Muscle of leg (tissue), 11 donors: ENCODE measurements around the gene DLEU7. TPM values are rescaled to one million over a fixed set of nuclear protein-coding genes. Genes with fewer than 3 reads are reported as not detected.

Experiments used
- DNase-seq: peaks from one replicate; pipeline ENCODE4 v3.0.0; 2013
- H3K27ac ChIP-seq: one replicate; pipeline ENCODE4 v1.5.1; 2013; ENCODE audit warnings: mild to moderate bottlenecking, low read length, control low read depth
- H3K27me3 ChIP-seq: one replicate; pipeline ENCODE4 v1.6.1; 2013; ENCODE audit warnings: low read length; ENCODE audit not compliant: control insufficient read depth, insufficient read depth
- H3K36me3 ChIP-seq: one replicate; pipeline ENCODE4 v1.6.1; 2013; ENCODE audit warnings: low read length; ENCODE audit not compliant: control insufficient read depth, insufficient read depth
- H3K4me1 ChIP-seq: one replicate; pipeline ENCODE4 v1.6.1; 2013; ENCODE audit warnings: low read length; ENCODE audit not compliant: control insufficient read depth, insufficient read depth
- H3K4me3 ChIP-seq: one replicate; pipeline ENCODE4 v1.5.1; 2013; ENCODE audit warnings: low read length, control low read depth
- H3K9me3 ChIP-seq: replicated peaks from 2 replicates; pipeline ENCODE4 v1.6.1; 2013; ENCODE audit warnings: low read depth, low read length; ENCODE audit not compliant: control insufficient read depth
- WGBS: methylation state at CpG from one replicate; pipeline ENCODE4 v1.1.5; 2013; ENCODE audit warnings: missing lambda C conversion rate; ENCODE audit not compliant: insufficient coverage; 5-methylcytosine and 5-hydroxymethylcytosine counted together
- polyA plus RNA-seq, 8 donors: library from polyadenylated mRNA; unstranded; fragments of 120-200 nt; gene quantifications; one replicate each; pipeline versions ENCODE4 v1.2.1 to v1.2.3, GENCODE V29; 2013; ENCODE audit warnings: inconsistent platforms in 1 of 8, low replicate concordance in 1 of 8; ENCODE audit not compliant: insufficient read length in 8 of 8, insufficient read depth in 1 of 8
- total RNA-seq: library from RNA; stranded (reverse); fragments of 120-200 nt; gene quantifications from one replicate; pipeline ENCODE4 v1.2.4, GENCODE V29; 2013

Gene DLEU7
- total and polyA plus RNA-seq, 9 donors: 0.27 to 1.2 (median 0.53) TPM

DNA sequence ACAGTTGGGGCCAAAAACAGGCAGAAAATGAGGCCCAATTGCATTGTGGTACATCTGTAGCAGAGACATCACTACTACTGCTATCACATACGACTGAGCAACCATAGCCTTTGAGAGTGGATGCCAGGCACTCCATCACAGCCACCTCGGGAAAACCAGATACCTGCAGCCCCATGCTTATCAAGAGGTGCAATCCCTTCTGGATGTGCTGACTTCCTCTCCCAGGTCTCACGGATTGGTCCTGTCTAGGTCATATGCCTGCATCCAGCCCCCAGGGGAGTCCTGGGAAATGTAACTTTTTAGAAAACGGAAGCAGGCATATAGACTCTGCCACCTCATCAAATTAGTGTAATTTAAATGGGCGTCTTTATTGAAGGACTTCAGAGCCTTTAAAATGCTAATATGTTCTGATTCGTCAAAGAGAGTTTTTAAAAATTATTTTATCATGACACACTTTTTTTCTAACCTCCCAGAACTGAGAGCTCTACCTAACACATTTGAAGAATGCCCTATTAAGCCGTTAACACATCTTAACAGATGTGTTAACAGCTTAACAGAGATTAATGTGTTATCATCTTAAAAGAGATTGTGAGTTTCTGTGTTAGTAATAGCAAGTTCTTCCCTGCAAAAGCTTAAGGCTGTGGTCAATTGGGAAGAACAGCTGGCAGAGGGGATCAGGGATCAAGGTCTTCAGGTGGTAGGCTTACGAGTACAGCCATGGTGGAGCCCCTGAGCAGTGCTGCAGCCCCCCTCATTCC, 63.9 kb downstream of the DLEU7 start:
- no peaks in the 10 kb centered on the region for H3K4me1 ChIP-seq
- peaks cover 8% of the 10 kb centered on the region for H3K9me3 ChIP-seq
- 51% methylated on average over 2 of the region's 8 CpGs for WGBS
- H3K4me3 ChIP-seq: no peak overlapping the region
- H3K27me3 ChIP-seq: no peaks in the 10 kb centered on the region
- H3K27ac ChIP-seq: no peak overlapping the region
- no peak for DNase-seq
- H3K36me3 ChIP-seq: no peaks in the 10 kb centered on the region

Other genes starting within 250 kb of the DLEU7 start
- 55.4 TPM for gene RNASEH2B, start 66.1 kb upstream of the DLEU7 start, total RNA-seq
- gene RNASEH2B, start 66.1 kb upstream of the DLEU7 start, polyA plus RNA-seq: 10 to 100 TPM; 33.9 to 47.0 (median 41.9) TPM